OCI-LY1 (cell line): ENCODE data around the gene MAP3K20.

ENCODE experiments used
- H2AFZ ChIP-seq: fragments of 200-600 bp; sonication (generic), shearing (Covaris generic); 2 replicates; pipeline ENCODE4 v1.6.0; 2014; ENCODE audit warnings: antibody characterized with exemption, mild to moderate bottlenecking, low read length
- H3F3A ChIP-seq: fragments of 200-600 bp; sonication (generic), shearing (Covaris generic); 2 replicates; pipeline ENCODE4 v1.6.0; 2014; ENCODE audit warnings: mild to moderate bottlenecking, antibody characterized with exemption, low read length, moderate library complexity; ENCODE audit not compliant: insufficient read depth
- H3K27ac ChIP-seq: fragments of 200-600 bp; sonication (generic); 2 replicates; pipeline ENCODE4 v1.5.1; 2014; ENCODE audit warnings: low read length, mixed run types, mild to moderate bottlenecking, low read depth; ENCODE audit not compliant: poor library complexity, severe bottlenecking
- H3K27me3 ChIP-seq: fragments of 200-600 bp; sonication (generic); 2 replicates; pipeline ENCODE4 v1.6.0; 2014; ENCODE audit warnings: antibody characterized with exemption, mild to moderate bottlenecking, low read length, moderate library complexity; ENCODE audit not compliant: insufficient read depth
- H3K36me3 ChIP-seq: fragments of 200-600 bp; sonication (generic); 2 replicates; pipeline ENCODE4 v1.6.1; 2014; ENCODE audit warnings: mild to moderate bottlenecking, antibody characterized with exemption, low read length, moderate library complexity, mixed read lengths; ENCODE audit not compliant: insufficient read depth
- H3K4me1 ChIP-seq: fragments of 200-600 bp; sonication (generic); 2 replicates; pipeline ENCODE4 v1.5.1; 2014; ENCODE audit warnings: mild to moderate bottlenecking, low read length, moderate library complexity; ENCODE audit not compliant: insufficient read depth, severe bottlenecking
- H3K4me2 ChIP-seq: fragments of 200-600 bp; sonication (generic), shearing (Covaris generic); 2 replicates; pipeline ENCODE4 v1.6.1; 2014; ENCODE audit warnings: low read length
- H3K4me3 ChIP-seq: fragments of 200-600 bp; sonication (generic); 2 replicates; pipeline ENCODE4 v1.5.1; 2014; ENCODE audit warnings: low read length, low read depth, mild to moderate bottlenecking, mixed read lengths; ENCODE audit not compliant: poor library complexity, severe bottlenecking
- H3K79me2 ChIP-seq: fragments of 200-600 bp; shearing (Covaris generic); 2 replicates; pipeline ENCODE4 v1.6.1; 2016; ENCODE audit warnings: mixed run types, low read length, mixed read lengths; ENCODE audit not compliant: insufficient read depth
- H3K9ac ChIP-seq: fragments of 200-600 bp; sonication (generic), shearing (Covaris generic); 2 replicates; pipeline ENCODE4 v1.6.1; 2014; ENCODE audit warnings: mild to moderate bottlenecking, low read length, mixed read lengths
- H3K9me2 ChIP-seq: fragments of 200-600 bp; sonication (generic), shearing (Covaris generic); 2 replicates; pipeline ENCODE4 v1.6.1; 2014; ENCODE audit warnings: low read depth, mild to moderate bottlenecking, low read length, mixed read lengths
- H3K9me3 ChIP-seq: fragments of 200-600 bp; shearing (Covaris generic); 2 replicates; pipeline ENCODE4 v1.6.1; 2014; ENCODE audit warnings: low read length, mixed read lengths
- H4K20me1 ChIP-seq: fragments of 200-600 bp; sonication (generic), shearing (Covaris generic); 2 replicates; pipeline ENCODE4 v1.6.0; 2016; ENCODE audit warnings: mild to moderate bottlenecking, low read length; ENCODE audit not compliant: insufficient read depth
- EZH2 ChIP-seq: fragments of 200-600 bp; sonication (generic), shearing (Covaris generic); IDR thresholded peaks from 2 replicates; pipeline ENCODE4 v1.8.0; 2017; ENCODE audit warnings: borderline replicate concordance, mixed run types, mild to moderate bottlenecking, antibody characterized with exemption, low read length, moderate library complexity, mixed read lengths
- TF ChIP-seq, protein P1 (sequence below): fragments of 200-600 bp; sonication (generic), shearing (Covaris generic); IDR thresholded peaks from 2 replicates; pipeline ENCODE4 v1.5.1; 2017; ENCODE audit warnings: mild to moderate bottlenecking, antibody characterized with exemption, low read length, moderate library complexity, mixed read lengths

Gene MAP3K20

DNA sequence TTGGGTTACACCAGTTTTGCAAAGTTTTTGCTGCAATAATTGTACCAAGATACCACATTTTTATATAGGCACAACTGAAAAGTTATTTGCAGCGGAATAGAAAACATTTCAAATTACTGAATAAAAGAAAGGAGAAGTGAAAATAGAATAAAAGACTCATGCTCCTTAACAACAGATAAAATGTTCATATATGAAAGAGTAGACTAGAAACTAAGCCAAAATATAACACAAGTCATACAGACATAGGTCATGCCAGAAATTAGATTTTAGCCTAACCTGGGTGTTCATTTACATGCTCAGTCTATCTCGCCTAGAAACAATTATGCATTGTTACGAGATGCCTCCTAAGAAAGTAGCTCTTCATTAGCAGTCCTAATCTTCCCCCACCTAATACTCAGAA, 16.4 kb upstream of the MAP3K20 start:
- H3K9ac ChIP-seq: no peak overlapping the region
- TF ChIP-seq EZH2: no peak
- TF ChIP-seq, protein P1, sequence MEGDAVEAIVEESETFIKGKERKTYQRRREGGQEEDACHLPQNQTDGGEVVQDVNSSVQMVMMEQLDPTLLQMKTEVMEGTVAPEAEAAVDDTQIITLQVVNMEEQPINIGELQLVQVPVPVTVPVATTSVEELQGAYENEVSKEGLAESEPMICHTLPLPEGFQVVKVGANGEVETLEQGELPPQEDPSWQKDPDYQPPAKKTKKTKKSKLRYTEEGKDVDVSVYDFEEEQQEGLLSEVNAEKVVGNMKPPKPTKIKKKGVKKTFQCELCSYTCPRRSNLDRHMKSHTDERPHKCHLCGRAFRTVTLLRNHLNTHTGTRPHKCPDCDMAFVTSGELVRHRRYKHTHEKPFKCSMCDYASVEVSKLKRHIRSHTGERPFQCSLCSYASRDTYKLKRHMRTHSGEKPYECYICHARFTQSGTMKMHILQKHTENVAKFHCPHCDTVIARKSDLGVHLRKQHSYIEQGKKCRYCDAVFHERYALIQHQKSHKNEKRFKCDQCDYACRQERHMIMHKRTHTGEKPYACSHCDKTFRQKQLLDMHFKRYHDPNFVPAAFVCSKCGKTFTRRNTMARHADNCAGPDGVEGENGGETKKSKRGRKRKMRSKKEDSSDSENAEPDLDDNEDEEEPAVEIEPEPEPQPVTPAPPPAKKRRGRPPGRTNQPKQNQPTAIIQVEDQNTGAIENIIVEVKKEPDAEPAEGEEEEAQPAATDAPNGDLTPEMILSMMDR: no peak
- no peaks in the 10 kb centered on the region for H3K36me3 ChIP-seq
- no peak overlapping the region for H3K27ac ChIP-seq
- H3K9me2 ChIP-seq: no peaks in the 10 kb centered on the region
- H3K4me3 ChIP-seq: no peak overlapping the region
- no peaks in the 10 kb centered on the region for H3K9me3 ChIP-seq
- H2AFZ ChIP-seq: no peak overlapping the region
- H3K79me2 ChIP-seq: no peaks in the 10 kb centered on the region
- H3F3A ChIP-seq: no peaks in the 10 kb centered on the region
- H3K4me2 ChIP-seq: no peak overlapping the region
- H4K20me1 ChIP-seq: no peaks in the 10 kb centered on the region
- H3K27me3 ChIP-seq: no peaks in the 10 kb centered on the region
- peaks cover 8% of the 10 kb centered on the region for H3K4me1 ChIP-seq

DNA sequence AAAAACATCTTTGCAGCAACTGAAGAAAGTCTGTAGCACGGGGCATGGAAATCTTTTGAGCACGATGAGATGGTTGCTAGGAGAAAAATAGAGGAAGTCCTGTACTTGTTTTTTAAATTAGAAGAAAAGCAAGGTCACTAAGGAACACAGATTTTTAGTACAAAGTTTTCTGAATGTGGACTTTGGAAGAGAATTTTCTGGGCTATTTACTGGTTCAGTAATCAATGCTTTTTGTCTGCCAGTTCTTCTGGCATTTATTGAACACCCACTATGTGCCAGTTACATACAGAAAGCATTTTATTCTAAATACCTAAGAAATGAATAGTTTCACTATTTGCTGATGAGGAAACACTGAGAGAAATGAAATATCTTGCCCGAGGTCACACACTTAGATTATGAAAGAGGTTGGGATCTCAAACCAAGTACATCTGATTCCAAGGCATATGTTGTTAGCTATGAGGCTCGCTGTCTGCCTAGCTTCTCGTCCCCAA, 15.6 kb upstream of the MAP3K20 start:
- Histone ChIP-seq H3K4me3 (no peak overlapping the region), H2AFZ (no peak overlapping the region), H4K20me1 (no peaks in the 10 kb centered on the region), H3K9me2 (no peaks in the 10 kb centered on the region), H3K27me3 (no peaks in the 10 kb centered on the region), H3K9ac (no peak overlapping the region), H3K4me2 (no peak overlapping the region), H3F3A (no peaks in the 10 kb centered on the region), H3K27ac (no peak overlapping the region), H3K9me3 (no peaks in the 10 kb centered on the region), H3K4me1 (peaks cover 8% of the 10 kb centered on the region), H3K36me3 (no peaks in the 10 kb centered on the region), H3K79me2 (no peaks in the 10 kb centered on the region)
- TF ChIP-seq EZH2: no peak
- TF ChIP-seq, protein P1: no peak

DNA sequence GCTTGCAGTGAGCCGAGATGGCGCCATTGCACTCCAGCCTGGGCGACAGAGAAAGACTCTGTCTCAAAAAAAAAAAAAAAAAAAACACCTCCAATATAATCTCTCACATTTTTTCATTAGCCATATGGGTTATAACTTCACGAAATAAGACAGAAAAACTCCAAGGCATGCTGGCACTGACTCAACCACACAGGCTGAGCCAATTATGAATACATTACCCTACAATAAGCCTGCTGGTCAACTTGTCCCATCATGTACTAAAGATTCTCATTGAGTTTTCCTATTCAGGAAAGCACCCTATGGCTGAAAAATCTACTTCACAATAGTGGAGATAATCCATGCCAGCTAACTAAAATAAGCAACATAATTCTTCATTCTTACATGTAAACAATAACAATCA, 12.8 kb upstream of the MAP3K20 start:
- H3K36me3 ChIP-seq: no peaks in the 10 kb centered on the region
- H3F3A ChIP-seq: no peaks in the 10 kb centered on the region
- no peak overlapping the region for H3K4me2 ChIP-seq
- H3K27ac ChIP-seq: no peak overlapping the region
- no peaks in the 10 kb centered on the region for H3K27me3 ChIP-seq
- H3K79me2 ChIP-seq: no peaks in the 10 kb centered on the region
- no peaks in the 10 kb centered on the region for H4K20me1 ChIP-seq
- peaks cover 8% of the 10 kb centered on the region for H3K4me1 ChIP-seq
- H3K9me3 ChIP-seq: no peaks in the 10 kb centered on the region
- H3K9me2 ChIP-seq: no peaks in the 10 kb centered on the region
- no peak overlapping the region for H2AFZ ChIP-seq
- TF ChIP-seq, protein P1: no peak
- no peak overlapping the region for H3K4me3 ChIP-seq
- H3K9ac ChIP-seq: no peak overlapping the region
